ENCODE data around the gene NYAP1. TPM values are rescaled to one million over a fixed set of nuclear protein-coding genes. Genes with fewer than 3 reads are reported as not detected.
A peak's percentile ranks its signal among the peaks of the same experiment; 100 is the strongest.
"Not testable (repeated sequence)": the region's sequence is repeated elsewhere in the genome, so short reads cannot be mapped to it uniquely, and the experiment has no call there.

Gene NYAP1
- polyA plus RNA-seq: 1 to 10 TPM in 1 of 3 donors, under 1 TPM in 2; 0.68 to 1.8 (median 0.83) TPM

- H3K27ac ChIP-seq (ENCODE audit: low read depth, low read length): no peak within 1 kb of the TSS
- 22 to 40% (median 24%) methylated on average over 29 to 45 of the region's 45 CpGs for WGBS, 3 donors
Measured at GRCh38 chr7:100483722-100484672, at the start of gene NYAP1. Gene NYAP1, plus strand, starts transcription at chr7:100483927. Its CDS starts 1,385 bp downstream, at chr7:100485312.

DNA sequence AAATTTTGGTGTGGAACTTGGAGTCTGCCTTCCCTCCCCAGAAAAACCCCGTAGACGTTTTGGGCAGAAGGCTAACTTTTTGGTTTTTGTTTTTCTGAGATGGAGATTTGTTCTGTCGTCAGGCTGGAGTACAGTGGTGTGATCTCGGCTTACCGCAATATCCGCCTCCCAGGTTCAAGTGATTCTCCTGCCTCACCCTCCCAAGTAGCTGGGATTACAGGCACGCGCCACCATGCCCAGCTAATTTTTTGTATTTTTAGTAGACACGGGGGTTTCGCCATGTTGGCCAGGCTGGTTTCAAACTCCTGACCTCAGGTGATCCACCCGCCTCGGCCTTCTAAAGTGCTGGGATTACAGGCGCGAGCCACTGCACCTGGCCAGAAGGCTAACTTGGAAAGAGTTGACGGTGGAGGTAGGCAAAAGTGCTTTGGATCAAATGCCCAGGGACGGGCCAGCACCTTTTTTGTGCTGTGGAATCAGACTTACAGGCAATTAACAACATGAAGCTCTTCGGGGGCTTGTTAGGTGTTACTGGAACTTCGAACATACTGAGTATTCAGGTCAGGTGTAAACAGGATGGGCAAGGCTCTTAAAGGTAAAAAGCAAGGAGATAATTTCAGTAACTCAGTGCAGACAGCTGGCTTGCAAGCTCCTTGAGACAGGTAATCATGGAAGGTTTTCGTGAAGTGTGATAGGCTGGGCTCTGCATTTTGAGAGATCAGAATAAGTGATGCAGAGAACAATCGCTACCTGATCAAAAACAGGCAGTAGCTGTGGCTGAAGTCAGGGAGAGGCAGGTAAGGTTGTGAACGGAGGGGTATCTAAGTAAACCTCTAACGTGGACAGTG, 49.2 kb upstream of the NYAP1 start:
- H3K27ac ChIP-seq (ENCODE audit: low read depth, low read length): no peak overlapping the region
- 80 to 86% (median 85%) methylated on average over 22 of the region's 22 CpGs for WGBS, 3 donors

DNA sequence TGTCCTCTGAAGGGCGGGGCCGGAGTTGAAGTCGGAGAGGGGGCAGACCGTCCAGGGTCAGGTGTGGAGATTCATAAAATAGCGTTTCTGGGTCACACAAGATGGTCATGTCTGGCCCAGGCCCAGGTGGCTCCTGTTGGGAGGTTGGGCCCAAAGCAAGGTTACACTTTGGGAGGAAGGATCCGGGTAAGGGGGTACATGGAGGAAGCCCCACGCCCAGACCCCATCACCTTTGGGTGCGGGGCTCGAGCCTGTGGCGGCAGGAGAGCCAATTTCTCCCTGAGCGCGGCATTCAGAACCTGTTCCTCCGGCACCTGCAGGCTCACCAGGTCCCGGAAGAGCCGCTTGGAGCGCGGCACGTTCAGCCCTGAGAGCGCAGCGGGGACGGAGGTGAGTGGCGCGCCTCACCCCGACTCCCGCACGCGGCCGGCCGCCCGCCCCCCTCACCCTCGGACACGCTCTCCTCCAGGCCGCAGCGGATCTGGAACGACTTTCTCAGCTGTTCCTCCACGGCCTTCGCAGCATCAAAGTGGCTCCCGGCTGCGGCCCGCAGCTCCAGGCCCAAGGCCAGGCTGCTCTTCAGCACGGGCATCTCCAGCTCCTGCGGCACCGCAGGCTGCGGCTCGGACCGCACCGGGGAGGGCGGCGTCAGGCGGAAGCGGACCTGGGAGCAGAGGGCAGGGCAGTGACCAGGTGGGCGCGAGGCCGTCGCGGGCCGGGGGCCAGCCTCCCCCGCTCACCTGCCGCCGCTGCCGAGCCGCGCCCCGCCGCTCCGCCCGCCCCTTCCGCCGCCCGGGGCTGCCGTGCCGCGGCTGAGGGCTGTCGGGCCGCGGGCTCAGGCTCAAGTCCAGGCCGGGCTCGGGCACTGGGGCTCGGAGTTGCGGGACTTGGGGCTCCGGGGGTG, 48.1 kb upstream of the NYAP1 start:
- peak overlapping the region; percentile 83 for H3K27ac ChIP-seq (ENCODE audit: low read depth, low read length)
- WGBS, 3 donors: 1 to 2% (median 1%) methylated on average over 64 to 81 of the region's 81 CpGs

- no peak overlapping the region for H3K27ac ChIP-seq (ENCODE audit: low read depth, low read length)
- 88 to 92% (median 88%) methylated on average over 28 of the region's 28 CpGs for WGBS, 3 donors
Measured at GRCh38 chr7:100437150-100438100, 46.3 kb upstream of the NYAP1 start.

GRCh38 chr7:100438172-100438571, 45.6 kb upstream of the NYAP1 start:
- H3K27ac ChIP-seq (ENCODE audit: low read depth, low read length): no peak overlapping the region
- WGBS, 3 donors: 42 to 55% (median 52%) methylated on average over 2 of the region's 2 CpGs

DNA sequence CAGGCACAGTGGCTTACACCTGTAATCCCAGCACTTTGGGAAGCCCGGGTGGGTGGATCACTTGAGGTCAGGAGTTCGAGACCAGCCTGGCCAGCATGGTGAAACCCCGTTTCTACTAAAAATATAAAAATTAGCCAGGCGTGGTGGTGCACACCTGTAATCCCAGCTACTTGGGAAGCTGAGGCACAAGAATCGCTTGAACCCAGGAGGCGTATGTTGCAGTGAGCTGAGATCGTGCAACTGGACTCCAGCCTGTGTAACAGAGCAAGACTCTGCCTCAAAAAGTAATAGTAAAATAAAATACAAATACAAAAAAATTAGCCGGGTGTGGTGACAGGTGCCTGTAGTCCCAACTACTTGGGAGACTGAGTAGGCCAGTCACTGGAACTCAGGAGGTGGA, 45.0 kb upstream of the NYAP1 start:
- 87 to 94% (median 94%) methylated on average over 8 of the region's 8 CpGs for WGBS, 3 donors
- not testable (repeated sequence) for H3K27ac ChIP-seq (ENCODE audit: low read depth, low read length)

DNA sequence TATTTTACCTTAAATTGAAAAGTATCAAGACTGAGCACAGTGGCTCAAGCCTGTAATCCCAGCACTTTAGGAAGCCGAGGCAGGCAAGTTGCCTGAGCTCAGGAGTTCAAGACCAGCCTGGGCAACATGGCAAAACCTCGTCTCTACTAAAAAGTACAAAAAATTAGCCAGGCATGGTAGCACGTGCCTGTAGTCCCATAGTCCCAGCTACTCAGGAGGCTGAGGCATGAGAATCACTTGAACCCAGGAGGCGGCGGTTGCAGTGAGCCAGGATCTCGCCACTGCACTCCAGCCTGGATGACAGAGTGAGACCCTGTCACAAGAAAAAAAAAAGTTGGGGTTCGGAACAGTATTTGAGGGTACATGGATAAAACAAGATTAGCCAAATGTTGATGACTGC, 44.5 kb upstream of the NYAP1 start:
- WGBS, 3 donors: 88 to 91% (median 91%) methylated on average over 7 of the region's 7 CpGs
- not testable (repeated sequence) for H3K27ac ChIP-seq (ENCODE audit: low read depth, low read length)

DNA sequence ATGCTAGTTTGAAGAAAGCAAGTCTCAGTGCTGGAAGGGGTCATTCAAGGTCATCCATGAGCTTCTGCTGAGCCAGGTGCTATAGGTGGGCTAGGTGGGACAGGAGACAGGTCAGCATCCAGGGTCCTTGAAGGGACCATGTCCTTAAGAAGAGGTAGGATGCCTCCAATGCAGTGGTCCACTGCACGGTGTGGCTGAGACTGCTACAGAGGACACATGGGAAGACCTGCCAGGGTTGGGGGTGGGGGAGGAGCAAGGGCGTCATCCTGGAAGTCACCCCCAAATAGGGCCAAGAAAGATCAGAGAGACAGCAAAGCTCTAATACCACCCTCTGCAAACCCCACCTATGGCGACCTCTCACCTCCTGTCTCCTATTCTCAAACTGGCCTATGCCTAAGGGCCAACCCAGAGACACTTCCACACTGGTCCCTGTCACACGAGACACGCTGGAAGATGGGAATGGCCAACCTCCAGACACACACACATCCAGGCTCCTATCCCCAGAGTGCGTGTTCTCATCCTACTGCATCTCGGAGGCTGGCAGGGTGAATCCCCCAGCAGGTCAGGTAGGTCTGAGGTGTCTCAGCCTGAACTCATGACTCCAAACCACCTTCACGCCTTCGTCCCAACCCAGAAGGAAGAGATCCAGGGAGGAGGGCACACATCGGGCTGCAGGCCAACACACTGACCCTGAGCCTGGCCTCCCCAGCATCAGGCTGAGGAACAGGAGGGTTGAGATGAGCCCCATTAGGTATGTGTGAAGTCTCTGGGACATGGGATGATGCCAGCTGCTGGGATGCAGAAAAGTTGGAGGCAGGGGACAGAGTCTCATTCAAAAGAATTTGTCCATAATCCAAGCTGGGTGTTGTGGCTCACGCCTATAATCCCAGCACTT, 41.8 kb upstream of the NYAP1 start:
- WGBS, 3 donors: 91 to 93% (median 93%) methylated on average over 11 of the region's 11 CpGs

GRCh38 chr7:100443096-100443840, 40.5 kb upstream of the NYAP1 start:
- no peak overlapping the region for H3K27ac ChIP-seq (ENCODE audit: low read depth, low read length)
- 92 to 93% (median 92%) methylated on average over 9 of the region's 9 CpGs for WGBS, 3 donors

More for the DNA sequence above, 41.8 kb upstream of the NYAP1 start:
- H3K27ac ChIP-seq (ENCODE audit: low read depth, low read length): no peak overlapping the region

DNA sequence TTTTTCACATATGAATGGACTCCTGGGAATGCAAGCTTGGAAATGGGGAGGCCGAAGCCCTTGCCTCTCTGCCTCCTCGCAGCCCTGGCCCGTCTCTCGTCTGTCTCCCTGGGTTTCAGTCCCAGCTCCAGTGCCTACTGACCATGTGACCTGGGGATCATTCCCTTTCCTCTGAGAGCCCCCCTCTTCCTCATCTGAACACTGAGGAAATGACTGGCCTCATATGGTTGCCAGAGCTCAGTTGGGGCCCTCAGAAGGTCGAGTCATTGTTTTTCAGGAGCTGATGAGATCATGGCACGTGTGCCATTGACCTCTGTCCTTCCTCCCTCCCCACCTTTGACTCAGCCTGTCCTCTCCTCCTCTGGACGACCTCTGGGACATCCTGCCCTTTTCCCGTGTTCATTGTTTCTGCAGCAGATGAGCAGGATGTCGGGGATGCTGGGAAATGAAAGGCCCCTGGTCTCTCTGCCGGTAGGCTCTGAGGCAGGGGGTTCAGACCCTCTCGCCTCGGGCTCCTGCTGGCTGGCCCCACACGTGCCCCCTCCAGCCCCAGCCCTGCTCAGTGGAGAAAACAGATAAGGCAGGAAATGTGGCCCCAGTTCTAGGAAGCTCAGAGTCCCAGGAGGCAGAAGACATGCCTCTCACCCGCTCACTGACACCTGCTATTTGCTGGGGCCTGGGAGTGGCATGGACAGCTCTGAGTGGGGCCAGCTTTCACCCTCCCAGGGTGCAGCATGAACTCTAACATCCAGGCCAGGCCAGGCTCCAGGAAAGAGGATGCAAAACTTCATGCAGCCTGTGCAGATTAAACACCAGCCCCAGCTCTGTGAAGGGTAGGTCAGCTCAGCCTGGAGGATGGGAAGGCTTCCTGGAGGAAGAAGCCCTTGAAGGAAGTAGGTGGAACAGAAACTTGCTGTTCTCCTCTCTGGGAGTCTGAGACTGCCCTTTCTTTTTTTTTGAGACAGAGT, 39.1 kb upstream of the NYAP1 start:
- H3K27ac ChIP-seq (ENCODE audit: low read depth, low read length): peak overlapping the region; percentile 44
- WGBS, 3 donors: 24 to 40% (median 35%) methylated on average over 14 of the region's 14 CpGs

DNA sequence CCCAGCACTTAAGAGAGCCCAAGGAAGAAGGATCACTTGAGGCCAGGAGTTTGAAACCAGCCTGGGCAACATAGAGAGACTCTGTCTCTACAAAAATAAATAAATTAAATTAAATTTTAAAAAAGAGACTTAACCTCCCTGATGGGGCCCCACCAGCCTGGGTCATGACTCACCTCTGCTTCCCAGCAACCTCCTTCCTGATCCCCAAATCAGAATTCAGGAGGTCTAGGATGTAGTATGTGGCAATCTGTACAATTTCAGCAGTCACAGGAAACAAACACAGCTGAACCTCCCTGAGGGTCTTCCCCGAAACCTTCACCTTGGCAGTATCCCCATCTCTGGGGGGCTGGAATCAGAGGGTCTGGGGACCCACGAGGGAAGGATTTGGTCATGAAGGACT, 37.7 kb upstream of the NYAP1 start:
- WGBS, 3 donors: 60 to 75% (median 65%) methylated on average over 2 of the region's 2 CpGs
- no peak overlapping the region for H3K27ac ChIP-seq (ENCODE audit: low read depth, low read length)

DNA sequence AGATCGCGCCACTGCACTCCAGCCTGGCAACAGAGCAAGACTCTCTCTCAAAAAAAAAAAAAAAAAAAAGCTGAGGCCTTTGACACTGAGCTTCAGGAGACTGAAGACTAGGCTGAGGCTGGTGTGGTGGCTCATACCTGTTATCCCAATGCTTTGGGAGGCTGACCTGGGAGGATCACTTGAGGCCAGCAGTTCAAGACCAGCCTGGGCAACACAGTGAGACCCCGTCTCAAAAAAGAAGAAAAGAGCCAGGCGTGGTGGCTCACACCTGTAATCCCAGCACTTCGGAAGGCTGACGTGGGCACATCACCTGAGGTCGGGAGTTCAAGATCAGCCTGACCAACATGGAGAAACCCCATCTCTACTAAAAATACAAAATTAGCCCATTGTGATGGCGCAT, 36.4 kb upstream of the NYAP1 start:
- not testable (repeated sequence) for H3K27ac ChIP-seq (ENCODE audit: low read depth, low read length)
- WGBS, 3 donors: 93 to 97% (median 96%) methylated on average over 8 of the region's 8 CpGs

- WGBS, 3 donors: 77 to 89% (median 80%) methylated on average over 13 of the region's 13 CpGs
- no peak overlapping the region for H3K27ac ChIP-seq (ENCODE audit: low read depth, low read length)
Measured at GRCh38 chr7:100449190-100449795, 34.4 kb upstream of the NYAP1 start.

- no peak overlapping the region for H3K27ac ChIP-seq (ENCODE audit: low read depth, low read length)
- 88 to 94% (median 89%) methylated on average over 3 of the region's 3 CpGs for WGBS, 3 donors
Measured at GRCh38 chr7:100452513-100452912, 31.2 kb upstream of the NYAP1 start.
